Suprapubic skin (tissue), 4 donors: ENCODE measurements around the gene TBL1X. TPM values are rescaled to one million over a fixed set of nuclear protein-coding genes. Genes with fewer than 3 reads are reported as not detected.

ENCODE experiments used
- DNase-seq, 2 donors: peaks; one replicate each; pipeline ENCODE4 v3.0.0-alpha.2; 2019; ENCODE audit warnings: low spot score in 2 of 2
- H3K27ac ChIP-seq: fragments of 200-600 bp; sonication (generic); one replicate; pipeline ENCODE4 v1.5.1; 2019
- H3K27me3 ChIP-seq: fragments of 200-600 bp; sonication (generic); one replicate; pipeline ENCODE4 v1.5.1; 2019
- H3K36me3 ChIP-seq: fragments of 200-600 bp; sonication (generic); one replicate; pipeline ENCODE4 v1.5.1; 2019
- H3K4me1 ChIP-seq: fragments of 200-600 bp; sonication (generic); one replicate; pipeline ENCODE4 v1.5.1; 2019
- H3K4me3 ChIP-seq: fragments of 200-600 bp; sonication (generic); one replicate; pipeline ENCODE4 v1.5.1; 2019; ENCODE audit warnings: mild to moderate bottlenecking
- H3K9me3 ChIP-seq: fragments of 200-600 bp; sonication (generic); one replicate; pipeline ENCODE4 v1.5.1; 2019
- CTCF ChIP-seq, 2 donors: fragments of 200-600 bp in 1 of 2; fragments of 450-650 bp in 1 of 2; sonication (generic) in 1 of 2; IDR thresholded peaks; one replicate each; pipeline ENCODE4 v1.5.1; 2016 to 2019; ENCODE audit warnings: antibody characterized with exemption in 2 of 2, mild to moderate bottlenecking in 1 of 2, moderate library complexity in 1 of 2
- EP300 ChIP-seq: sonication (generic); formaldehyde crosslinking; IDR thresholded peaks from one replicate; pipeline ENCODE4 v1.6.1; 2017; ENCODE audit warnings: antibody characterized with exemption
- POLR2A ChIP-seq, 2 donors: fragments of 450-650 bp; IDR thresholded peaks; one replicate each; pipeline ENCODE4 v1.6.1; 2017; ENCODE audit warnings: antibody characterized with exemption in 2 of 2, mild to moderate bottlenecking in 2 of 2, moderate library complexity in 2 of 2
- POLR2AphosphoS5 ChIP-seq, 3 donors: sonication (generic); formaldehyde crosslinking; IDR thresholded peaks; one replicate each; pipeline ENCODE4 v1.6.1; 2017; ENCODE audit warnings: antibody characterized with exemption in 3 of 3
- WGBS: methylation state at CpG from one replicate; pipeline ENCODE4 v1.1.5; 2018; 5-methylcytosine and 5-hydroxymethylcytosine counted together
- total RNA-seq, 4 donors: library from RNA; depleted of rRNA; stranded (reverse); fragments of >200 nt; gene quantifications; one replicate each; pipeline ENCODE4 v1.1.0, GENCODE V29; 2016

The TBL1X gene
- total RNA-seq, 4 donors from 2014 or later = 13.2 to 31.0 (median 17.1) TPM

- no peak for DNase-seq
- H3K27me3 ChIP-seq = no peaks in the 10 kb centered on the region
- H3K4me3 ChIP-seq = no peak overlapping the region
- no peak overlapping the region for H3K27ac ChIP-seq
- no peaks in the 10 kb centered on the region for H3K36me3 ChIP-seq
- WGBS = 55% methylated on average over 8 of the region's 8 CpGs
- H3K4me1 ChIP-seq = peaks cover 4% of the 10 kb centered on the region
- TF ChIP-seq EP300 (no peak), CTCF (IDR thresholded peaks at IDR 0.05) (no peak), POLR2A (IDR thresholded peaks at IDR 0.05) (no peak), POLR2AphosphoS5 (IDR thresholded peaks at IDR 0.05) (no peak)
- H3K9me3 ChIP-seq = no peaks in the 10 kb centered on the region
Observed at GRCh38 chrX:9519546-9520216, 54.8 kb downstream of the TBL1X start.

- Histone ChIP-seq H3K9me3 (no peaks in the 10 kb centered on the region), H3K4me3 (no peak overlapping the region), H3K4me1 (peaks cover 4% of the 10 kb centered on the region), H3K36me3 (no peaks in the 10 kb centered on the region), H3K27me3 (no peaks in the 10 kb centered on the region), H3K27ac (no peak overlapping the region)
- TF ChIP-seq POLR2AphosphoS5 (IDR thresholded peaks at IDR 0.05) (no peak), EP300 (no peak), POLR2A (IDR thresholded peaks at IDR 0.05) (no peak), CTCF (IDR thresholded peaks at IDR 0.05) (no peak)
- DNase-seq = no peak
- WGBS = 82% methylated on average over 6 of the region's 6 CpGs
Observed at GRCh38 chrX:9520217-9520590, 55.3 kb downstream of the TBL1X start.

- TF ChIP-seq POLR2A (IDR thresholded peaks at IDR 0.05) = no peak
- TF ChIP-seq EP300 = no peak
- no peak for TF ChIP-seq CTCF (IDR thresholded peaks at IDR 0.05)
- TF ChIP-seq POLR2AphosphoS5 (IDR thresholded peaks at IDR 0.05) = no peak
- H3K27me3 ChIP-seq = no peaks in the 10 kb centered on the region
- WGBS = 61% methylated on average over 7 of the region's 7 CpGs
- no peak overlapping the region for H3K27ac ChIP-seq
- H3K9me3 ChIP-seq = no peaks in the 10 kb centered on the region
- H3K36me3 ChIP-seq = no peaks in the 10 kb centered on the region
- no peak for DNase-seq
- H3K4me3 ChIP-seq = no peak overlapping the region
- H3K4me1 ChIP-seq = peaks cover 4% of the 10 kb centered on the region
Observed at GRCh38 chrX:9522378-9523155, 57.7 kb downstream of the TBL1X start.

DNA sequence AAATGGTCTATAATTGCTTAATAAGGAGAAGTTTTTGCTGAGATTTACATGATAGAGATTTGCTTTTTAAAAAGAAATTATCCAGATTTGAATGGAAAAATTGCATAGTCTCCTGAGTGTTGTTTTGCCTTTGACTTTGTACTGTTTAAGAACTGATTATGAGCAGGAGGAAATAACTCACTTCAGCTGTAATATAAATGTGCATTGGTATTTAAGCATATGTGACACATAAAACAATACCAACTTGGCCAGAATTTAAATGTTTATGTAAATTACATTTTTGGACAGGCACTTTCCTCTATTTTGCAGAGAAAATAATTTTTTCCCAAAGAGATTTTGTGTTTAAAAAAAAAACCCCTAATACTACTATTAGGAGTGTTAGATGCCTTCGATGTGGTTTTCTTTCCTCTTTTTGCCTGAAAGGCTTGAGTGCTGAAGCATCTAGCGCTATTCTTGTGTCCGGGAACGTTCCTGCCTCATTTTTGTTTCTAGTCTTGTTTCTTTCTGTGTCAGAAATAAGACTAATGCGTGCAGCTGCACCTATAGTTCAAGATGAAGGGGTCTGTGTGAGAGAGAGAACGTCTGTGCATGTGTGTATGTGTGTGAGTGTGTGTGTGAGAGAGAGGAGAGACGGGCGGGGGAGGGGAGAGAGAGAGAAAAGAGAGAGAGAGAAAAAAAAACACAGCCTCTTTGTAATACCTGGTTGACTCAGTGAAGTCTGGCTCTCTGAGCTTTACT, 60.8 kb downstream of the TBL1X start:
- WGBS = 57% methylated on average over 8 of the region's 8 CpGs
- Histone ChIP-seq H3K4me3 (no peak overlapping the region), H3K9me3 (no peaks in the 10 kb centered on the region), H3K27me3 (no peaks in the 10 kb centered on the region), H3K4me1 (no peaks in the 10 kb centered on the region), H3K27ac (no peak overlapping the region), H3K36me3 (no peaks in the 10 kb centered on the region)
- TF ChIP-seq CTCF (IDR thresholded peaks at IDR 0.05) = no peak
- TF ChIP-seq EP300 = no peak
- no peak for TF ChIP-seq POLR2A (IDR thresholded peaks at IDR 0.05)
- TF ChIP-seq POLR2AphosphoS5 (IDR thresholded peaks at IDR 0.05) = no peak
- no peak for DNase-seq

GRCh38 chrX:9526965-9527364, 62.1 kb downstream of the TBL1X start:
- no peak for TF ChIP-seq POLR2A (IDR thresholded peaks at IDR 0.05)
- no peak for TF ChIP-seq POLR2AphosphoS5 (IDR thresholded peaks at IDR 0.05)
- TF ChIP-seq CTCF (IDR thresholded peaks at IDR 0.05) = no peak
- no peak for TF ChIP-seq EP300
- WGBS = 68% methylated on average over 14 of the region's 14 CpGs
- H3K4me1 ChIP-seq = no peaks in the 10 kb centered on the region
- no peaks in the 10 kb centered on the region for H3K27me3 ChIP-seq
- H3K4me3 ChIP-seq = no peak overlapping the region
- H3K9me3 ChIP-seq = no peaks in the 10 kb centered on the region
- no peak overlapping the region for H3K27ac ChIP-seq
- no peaks in the 10 kb centered on the region for H3K36me3 ChIP-seq
- no peak for DNase-seq
